ENCODE data around the gene SLC18B1. TPM values are rescaled to one million over a fixed set of nuclear protein-coding genes. Genes with fewer than 3 reads are reported as not detected.

The SLC18B1 gene
- total and polyA plus RNA-seq, 2 of the 13 experiments (the other 11 are each of a cell fraction or from before 2014, with no cell fraction given), result 11.4 to 13.8 TPM

- CTCF ChIA-PET (ENCODE audit: low intra/inter-chr PET ratio, low total read pairs), result no interaction called here
- Histone ChIP-seq H3K27me3 (ENCODE audit: control insufficient read depth in 1 of 2, insufficient read depth in 2 of 2, low read length in 2 of 2) (no peaks in the 10 kb centered on the region), H3K27ac (ENCODE audit: extremely low read length, insufficient read depth, low read length) (no peak overlapping the region), H3K4me3 (replicated peaks in 1 of 3; ENCODE audit: insufficient read depth in 1 of 3, low read depth in 2 of 3, low read length in 3 of 3) (no peak overlapping the region), H3K4me2 (ENCODE audit: low read depth, low read length) (no peak overlapping the region), H4K20me1 (ENCODE audit: insufficient read depth, low read length) (no peaks in the 10 kb centered on the region), H3K36me3 (replicated peaks in 1 of 2; ENCODE audit: control insufficient read depth in 1 of 2, insufficient read depth in 2 of 2, low read length in 2 of 2) (peaks cover 4 to 5% of the 10 kb centered on the region in 2 experiments; a peak in 2 of 5 replicates), H2AFZ (ENCODE audit: low read length) (no peak overlapping the region), H3K9ac (ENCODE audit: insufficient read depth, low read depth, low read length) (no peak overlapping the region), H3K9me3 (ENCODE audit: low read length) (no peaks in the 10 kb centered on the region), H3K4me1 (ENCODE audit: insufficient read depth, low read length) (no peaks in the 10 kb centered on the region), H3K79me2 (ENCODE audit: insufficient read depth, low read length) (no peaks in the 10 kb centered on the region)
- ATAC-seq, result no peak
- in situ Hi-C loops (cut with HindIII; ENCODE audit: extremely low pct_ligation_motif_present, low pct_unique_long_range_greater_than_20kb), result no loop called here
- no TSS peak for BruUV-seq (replicated peaks)
- TF ChIP-seq IKZF1 (IDR thresholded peaks at IDR 0.05) (no peak), ZNF546 (CRISPR knock-in tag; conservative IDR thresholded peaks at IDR 0.05) (no peak), ZMAT3 (CRISPR knock-in tag; conservative IDR thresholded peaks at IDR 0.05) (no peak), SP140L (CRISPR knock-in tag; IDR thresholded peaks at IDR 0.05; ENCODE audit: borderline replicate concordance) (no peak), HOXA5 (CRISPR knock-in tag; IDR thresholded peaks at IDR 0.05) (no peak), TRAFD1 (CRISPR knock-in tag; IDR thresholded peaks at IDR 0.05; ENCODE audit: borderline replicate concordance) (no peak), ZNF335 (CRISPR knock-in tag; IDR thresholded peaks at IDR 0.05) (no peak), U2AF1 (optimal IDR thresholded peaks at IDR 0.05; ENCODE audit: low read depth, low read length) (no peak), ZNF12 (CRISPR knock-in tag; IDR thresholded peaks at IDR 0.05) (no peak), IRF1 (CRISPR knock-in tag; IDR thresholded peaks at IDR 0.05; ENCODE audit: low read depth) (no peak)
- intact Hi-C loops (cut with micrococcal nuclease; ENCODE audit: unreplicated experiment), result no loop called here
- DNase-seq (ENCODE audit: low spot score), result no peak
- POLR2A ChIA-PET, result interaction anchor here (1.7 kb wide), 1 partner anchor 10 kb away, joined by 9 read pairs; the partner anchor contains the start of gene SLC18B1
- 92% methylated on average over 6 of the region's 6 CpGs for WGBS (ENCODE audit: low lambda C conversion rate)
- FAIRE-seq, result no peak
These were observed 9.6 kb downstream of the SLC18B1 start for GRCh38 chr6:132788658-132789395.

Data from HepG2 (cell line).